H1 (cell line): Measurements from ENCODE around the gene RREB1. TPM values are rescaled to one million over a fixed set of nuclear protein-coding genes. Genes with fewer than 3 reads are reported as not detected.

Experiments used
- CTCF ChIA-PET: fragments of 300-600 bp; sonication (Branson Sonifier 250); formaldehyde crosslinking; loops from one replicate; lab custom pipeline; 2021; ENCODE audit not compliant: partially characterized antibody; lab: Charles Lee
- POLR2A ChIA-PET: fragments of 300-600 bp; sonication (Branson Sonifier 250); formaldehyde crosslinking; loops from one replicate; lab custom pipeline; 2021; ENCODE audit warnings: inconsistent platforms; ENCODE audit not compliant: partially characterized antibody; lab: Charles Lee
- DNase-seq, 2 experiments: peaks; one replicate each; pipeline versions ENCODE4 v3.0.0 to v3.0.0-alpha.2; 2010 to 2022; ENCODE audit warnings: low spot score in 2 of 2, low read depth in 1 of 2, mixed read lengths in 1 of 2
- FAIRE-seq: peaks from 2 replicates; lab custom pipeline; 2011; peaks lifted over from hg19 to GRCh38; lab: Jason Lieb, UNC
- H2AFZ ChIP-seq: 2 replicates; pipeline ENCODE4 v1.8.1; 2012; ENCODE audit warnings: low read length, inconsistent platforms
- H2AK5ac ChIP-seq: 2 replicates; pipeline ENCODE4 v1.6.1; 2013; ENCODE audit warnings: low read depth, low read length
- H2BK120ac ChIP-seq: replicated peaks from 2 replicates; pipeline ENCODE3; 2013; ENCODE audit warnings: low read depth, low read length, inconsistent platforms
- H2BK12ac ChIP-seq: 2 replicates; pipeline ENCODE4 v1.6.1; 2013; ENCODE audit warnings: low read depth, low read length
- H2BK15ac ChIP-seq: 2 replicates; pipeline ENCODE4 v1.6.1; 2013; ENCODE audit warnings: low read length
- H2BK20ac ChIP-seq: 2 replicates; pipeline ENCODE4 v1.6.1; 2013; ENCODE audit warnings: low read length
- H2BK5ac ChIP-seq: 2 replicates; pipeline ENCODE4 v1.6.1; 2013; ENCODE audit warnings: low read depth, low read length
- H3K14ac ChIP-seq: 2 replicates; pipeline ENCODE4 v1.6.1; 2013; ENCODE audit warnings: inconsistent platforms; ENCODE audit not compliant: insufficient read length
- H3K18ac ChIP-seq: 2 replicates; pipeline ENCODE4 v1.6.1; 2013; ENCODE audit warnings: low read length; ENCODE audit errors: extremely low read depth
- H3K23ac ChIP-seq: 2 replicates; pipeline ENCODE4 v1.6.1; 2013; ENCODE audit warnings: inconsistent platforms; ENCODE audit not compliant: insufficient read length
- H3K23me2 ChIP-seq: 2 replicates; pipeline ENCODE4 v1.6.1; 2013; ENCODE audit warnings: low read depth, low read length
- H3K27ac ChIP-seq: 2 replicates; pipeline ENCODE4 v1.6.1; 2011; ENCODE audit warnings: low read depth, low read length, inconsistent platforms
- H3K27me3 ChIP-seq, 4 experiments: replicated peaks in 1 of 4; 1 replicate in 1 of 4; 2 replicates in 3 of 4; pipeline versions ENCODE4 v1.6.1 to v1.8.1; 2011 to 2013; ENCODE audit warnings: low read length in 3 of 4, mild to moderate bottlenecking in 3 of 4, inconsistent platforms in 2 of 4, mixed read lengths in 2 of 4, moderate library complexity in 1 of 4; ENCODE audit not compliant: control insufficient read depth in 3 of 4, insufficient read depth in 3 of 4; ENCODE audit errors: extremely low read depth in 1 of 4
- H3K36me3 ChIP-seq, 4 experiments: 2 replicates each; pipeline versions ENCODE4 v1.6.1 to v1.8.1; 2011 to 2013; ENCODE audit warnings: mild to moderate bottlenecking in 4 of 4, low read length in 3 of 4, moderate library complexity in 2 of 4, control low read depth in 1 of 4, inconsistent platforms in 1 of 4; ENCODE audit not compliant: insufficient read depth in 4 of 4, control insufficient read depth in 2 of 4
- H3K4ac ChIP-seq: replicated peaks from 2 replicates; pipeline ENCODE3; 2013; ENCODE audit warnings: low read length, low read depth, mixed read lengths, inconsistent platforms; ENCODE audit not compliant: insufficient read length
- H3K4me1 ChIP-seq, 4 experiments: replicated peaks in 1 of 4; 1 replicate in 1 of 4; 2 replicates in 3 of 4; pipeline versions ENCODE4 v1.6.1 to v1.8.1; 2011 to 2013; ENCODE audit warnings: low read length in 3 of 4, inconsistent platforms in 2 of 4, mixed read lengths in 1 of 4; ENCODE audit not compliant: insufficient read depth in 4 of 4, control insufficient read depth in 3 of 4
- H3K4me2 ChIP-seq, 2 experiments: 2 replicates each; pipeline versions ENCODE4 v1.6.1 to v1.8.1; 2011 to 2013; ENCODE audit warnings: low read depth in 2 of 2, low read length in 2 of 2, control low read depth in 1 of 2, inconsistent platforms in 1 of 2, mild to moderate bottlenecking in 1 of 2; ENCODE audit not compliant: insufficient read depth in 1 of 2
- H3K4me3 ChIP-seq, 4 experiments: fragments of 200-600, 300-600 bp in 1 of 4; sonication (generic), shearing (Covaris generic), sonication (Bioruptor Twin) in 1 of 4; 2 replicates each; pipeline versions ENCODE4 v1.5.1 to v1.8.1; 2011 to 2016; ENCODE audit warnings: low read length in 4 of 4, low read depth in 3 of 4, control low read depth in 2 of 4, inconsistent platforms in 2 of 4, mild to moderate bottlenecking in 2 of 4, mixed read lengths in 1 of 4, moderate library complexity in 1 of 4; ENCODE audit not compliant: insufficient read depth in 2 of 4; ENCODE audit errors: extremely low read depth in 1 of 4
- H3K56ac ChIP-seq: replicated peaks from 2 replicates; pipeline ENCODE3; 2013; ENCODE audit warnings: low read depth, mild to moderate bottlenecking, mixed read lengths, low read length, inconsistent platforms; ENCODE audit not compliant: insufficient read length
- H3K79me1 ChIP-seq: 2 replicates; pipeline ENCODE4 v1.6.1; 2013; ENCODE audit warnings: low read depth, low read length, control low read depth
- H3K79me2 ChIP-seq, 2 experiments: 2 replicates each; pipeline versions ENCODE4 v1.6.1 to v1.8.1; 2012 to 2013; ENCODE audit warnings: low read length in 2 of 2, mild to moderate bottlenecking in 2 of 2, inconsistent platforms in 1 of 2; ENCODE audit not compliant: insufficient read depth in 2 of 2, control insufficient read depth in 1 of 2
- H3K9ac ChIP-seq, 4 experiments: replicated peaks in 1 of 4; 1 replicate in 1 of 4; 2 replicates in 3 of 4; pipeline versions ENCODE4 v1.6.1 to v1.8.1; 2011 to 2013; ENCODE audit warnings: low read depth in 3 of 4, low read length in 3 of 4, control low read depth in 2 of 4, mild to moderate bottlenecking in 2 of 4, moderate library complexity in 2 of 4, inconsistent platforms in 1 of 4; ENCODE audit errors: extremely low read depth in 1 of 4
- H3K9me3 ChIP-seq, 2 experiments: 2 replicates each; pipeline versions ENCODE4 v1.6.1 to v1.8.1; 2012 to 2013; ENCODE audit warnings: mild to moderate bottlenecking in 2 of 2, moderate library complexity in 2 of 2, control low read depth in 1 of 2, inconsistent platforms in 1 of 2, low read depth in 1 of 2, low read length in 1 of 2, mixed read lengths in 1 of 2; ENCODE audit not compliant: insufficient read depth in 2 of 2
- H4K20me1 ChIP-seq, 2 experiments: replicated peaks in 1 of 2; 2 replicates each; pipeline versions ENCODE3 to v1.8.1; 2011 to 2013; ENCODE audit warnings: inconsistent platforms in 2 of 2, low read length in 2 of 2, mild to moderate bottlenecking in 1 of 2; ENCODE audit not compliant: insufficient read depth in 2 of 2, control insufficient read depth in 1 of 2
- H4K5ac ChIP-seq: 2 replicates; pipeline ENCODE4 v1.6.1; 2013; ENCODE audit warnings: low read length, low read depth, mixed read lengths, inconsistent platforms; ENCODE audit not compliant: insufficient read length
- H4K8ac ChIP-seq: 2 replicates; pipeline ENCODE4 v1.8.0; 2013; ENCODE audit warnings: mild to moderate bottlenecking, moderate library complexity, low read length, inconsistent platforms; ENCODE audit not compliant: insufficient read depth; ENCODE audit errors: extremely low read depth
- H4K91ac ChIP-seq: replicated peaks from 2 replicates; pipeline ENCODE3; 2013; ENCODE audit warnings: low read length, mixed read lengths, inconsistent platforms; ENCODE audit not compliant: insufficient read length
- BCL11A ChIP-seq, 2 experiments: IDR thresholded peaks; one replicate each; pipeline ENCODE4 v1.6.1; 2011; ENCODE audit warnings: low read depth in 2 of 2, low read length in 2 of 2, mild to moderate bottlenecking in 2 of 2
- EZH2 ChIP-seq: fragments of 200-600 bp; sonication (generic); IDR thresholded peaks from 2 replicates; pipeline ENCODE4 v1.7.1; 2012; ENCODE audit warnings: low read depth, mild to moderate bottlenecking, moderate library complexity, low read length, inconsistent platforms; ENCODE audit not compliant: severe bottlenecking
- GTF2F1 ChIP-seq: IDR thresholded peaks from 2 replicates; pipeline ENCODE4 v1.6.1; 2012; ENCODE audit warnings: low read depth, low read length, improper control_type of control experiment, borderline replicate concordance
- RFX5 ChIP-seq: IDR thresholded peaks from 2 replicates; pipeline ENCODE4 v1.6.1; 2011; ENCODE audit warnings: low read depth, low read length, improper control_type of control experiment, borderline replicate concordance
- SP1 ChIP-seq: IDR thresholded peaks from 2 replicates; pipeline ENCODE4 v1.6.1; 2011; ENCODE audit warnings: low read depth, low read length
- TAF7 ChIP-seq: optimal IDR thresholded peaks from 2 replicates; pipeline ENCODE3; 2011; ENCODE audit warnings: low read depth, mild to moderate bottlenecking, inconsistent platforms, low read length, moderate library complexity, borderline replicate concordance
- ZNF274 ChIP-seq: IDR thresholded peaks from 2 replicates; pipeline ENCODE4 v1.7.0; 2012; ENCODE audit warnings: low read length, borderline replicate concordance; ENCODE audit errors: extremely low read depth
- WGBS, 2 experiments: shearing (Covaris generic) in 1 of 2; methylation state at CpG; one replicate each; pipeline versions ENCODE4 v1.1.6 to v1.1.7; 2013 to 2015; ENCODE audit warnings: low lambda C conversion rate in 2 of 2, mixed read lengths in 2 of 2, inconsistent platforms in 1 of 2, low coverage in 1 of 2, missing lambda C conversion rate in 1 of 2; ENCODE audit not compliant: insufficient replicate concordance in 2 of 2, insufficient coverage in 1 of 2, insufficient read length in 1 of 2; ENCODE audit errors: extremely low coverage in 1 of 2, missing lambda C conversion rate in 1 of 2; 5-methylcytosine and 5-hydroxymethylcytosine counted together
- polyA plus RNA-seq, 7 experiments: library from polyadenylated mRNA; depleted of rRNA in 3 of 7; stranded (reverse) in 5 of 7; unstranded in 2 of 7; fragments of >200 nt in 5 of 7; fragments of 200-250 nt in 2 of 7; gene quantifications; 1 replicate in 5 of 7; 2 replicates in 1 of 7; 4 replicates in 1 of 7; pipeline versions ENCODE4 v1.2.1 to v1.2.3, GENCODE V29; 2011 to 2013; ENCODE audit warnings: missing spikeins in 2 of 7, mixed read lengths in 2 of 7
- total RNA-seq: library from RNA; stranded (reverse); fragmentation: NEBNext Ultra II Directional; extraction: Animal tissue kit (Norgen Biotek cat#: 25700); gene quantifications from 2 replicates; pipeline ENCODE4 v1.2.1, GENCODE V29; 2021

The RREB1 gene
- total and polyA plus RNA-seq, 2 of the 8 experiments (the other 6 are each of a cell fraction or from before 2014, with no cell fraction given) = 3.9 to 34.7 TPM

DNA sequence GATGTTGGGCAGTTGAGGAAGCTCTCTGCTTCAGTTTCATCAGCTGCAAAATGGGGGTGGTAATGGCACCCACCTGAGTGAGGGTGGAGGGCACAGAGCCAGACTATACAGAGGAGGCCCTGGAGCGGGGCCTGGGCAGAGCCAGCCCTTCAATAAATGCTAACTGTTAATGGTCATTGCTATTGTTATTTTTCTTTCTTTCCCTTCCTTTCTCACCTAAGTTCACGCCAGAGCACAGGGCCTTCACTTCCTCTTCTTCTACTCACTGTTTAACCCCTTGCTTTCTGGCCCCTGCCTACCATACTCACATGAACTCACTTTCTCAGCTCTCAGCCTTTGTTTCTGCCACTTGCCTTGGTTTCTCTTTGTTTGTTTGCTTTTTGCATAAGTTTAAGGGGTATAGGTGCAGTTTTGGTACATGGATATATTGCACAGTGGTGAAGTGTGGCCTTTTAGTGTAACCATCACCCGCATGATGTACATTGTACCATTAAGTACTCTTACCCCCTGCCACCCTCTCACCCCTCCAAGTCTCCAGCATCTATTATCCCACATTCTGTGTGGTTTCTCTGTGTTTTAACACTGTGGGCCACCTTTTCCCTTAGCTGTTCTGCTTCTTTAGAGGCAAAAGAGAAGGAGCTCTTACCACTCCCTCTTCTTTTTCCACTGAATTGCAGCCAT lies 7.5 kb upstream of the RREB1 start:
- H2BK120ac ChIP-seq = no peak overlapping the region
- no peak overlapping the region for H3K4ac ChIP-seq
- no peaks in the 10 kb centered on the region for H3K9me3 ChIP-seq
- 0 out of 2 replicates have a peak overlapping the region, but pooled peaks have one; percentile 27 for H2BK12ac ChIP-seq
- WGBS, 2 experiments = 61% methylated on average over 3 of the region's 3 CpGs; no CpG with 5 or more reads in 1 of the 2 experiments
- no peak overlapping the region for H3K4me3 ChIP-seq
- no peak overlapping the region for H4K91ac ChIP-seq
- no peaks in the 10 kb centered on the region for H3K79me2 ChIP-seq
- H4K5ac ChIP-seq = no peak overlapping the region
- DNase-seq = no peak
- H2AK5ac ChIP-seq = no peak overlapping the region
- H3K14ac ChIP-seq = no peak overlapping the region
- H3K18ac ChIP-seq = no peak overlapping the region
- H2BK15ac ChIP-seq = no peak overlapping the region
- no peak overlapping the region for H3K4me2 ChIP-seq
- H2BK5ac ChIP-seq = 0 out of 2 replicates have a peak overlapping the region, but pooled peaks have one; percentile 24
- H3K79me1 ChIP-seq = no peaks in the 10 kb centered on the region
- H3K27ac ChIP-seq = no peak overlapping the region
- ChIA-PET POLR2A (interaction anchor here (0.7 kb wide), 1 partner anchor 74 kb away, joined by 3 read pairs; no protein-coding TSS in a partner anchor), CTCF (no interaction called here)
- peaks cover 0 to 3% (median 0%) of the 10 kb centered on the region in 4 experiments; a peak in 2 of 7 replicates for H3K27me3 ChIP-seq
- no peaks in the 10 kb centered on the region for H3K36me3 ChIP-seq
- H2BK20ac ChIP-seq = 0 out of 2 replicates have a peak overlapping the region, but pooled peaks have one; percentile 48
- H3K56ac ChIP-seq = no peak overlapping the region
- 0 out of 2 replicates have a peak overlapping the region, but pooled peaks have one; percentile 35 for H4K8ac ChIP-seq
- H3K23ac ChIP-seq = no peak overlapping the region
- H3K9ac ChIP-seq = no peak overlapping the region
- peak overlapping the region; percentile 76; the same call in 1 of the 2 replicates for H2AFZ ChIP-seq
- H3K4me1 ChIP-seq = peaks cover 0 to 8% (median 3%) of the 10 kb centered on the region in 4 experiments; a peak in 3 of 7 replicates
- no peak for FAIRE-seq
- 0 out of 2 replicates have a peak, but pooled peaks cover 6% of the 10 kb centered on the region for H3K23me2 ChIP-seq
- H4K20me1 ChIP-seq = no peaks in the 10 kb centered on the region
- TF ChIP-seq SP1 = no peak
- TF ChIP-seq GTF2F1 = no peak
- TF ChIP-seq ZNF274 = no peak
- no peak for TF ChIP-seq TAF7
- TF ChIP-seq RFX5 = no peak
- TF ChIP-seq EZH2 = no peak
- no peak for TF ChIP-seq BCL11A (IDR thresholded peaks at IDR 0.05; ENCODE audit: low read depth in 2 of 2, low read length in 2 of 2)
